OCI-LY1 (cell line): Measurements from ENCODE around the gene PRCD.

ENCODE experiments used
- H2AFZ ChIP-seq: fragments of 200-600 bp; sonication (generic), shearing (Covaris generic); 2 replicates; pipeline ENCODE4 v1.6.0; 2014; ENCODE audit warnings: antibody characterized with exemption, mild to moderate bottlenecking, low read length
- H3F3A ChIP-seq: fragments of 200-600 bp; sonication (generic), shearing (Covaris generic); 2 replicates; pipeline ENCODE4 v1.6.0; 2014; ENCODE audit warnings: mild to moderate bottlenecking, antibody characterized with exemption, low read length, moderate library complexity; ENCODE audit not compliant: insufficient read depth
- H3K27ac ChIP-seq: fragments of 200-600 bp; sonication (generic); 2 replicates; pipeline ENCODE4 v1.5.1; 2014; ENCODE audit warnings: low read length, mixed run types, mild to moderate bottlenecking, low read depth; ENCODE audit not compliant: poor library complexity, severe bottlenecking
- H3K27me3 ChIP-seq: fragments of 200-600 bp; sonication (generic); 2 replicates; pipeline ENCODE4 v1.6.0; 2014; ENCODE audit warnings: antibody characterized with exemption, mild to moderate bottlenecking, low read length, moderate library complexity; ENCODE audit not compliant: insufficient read depth
- H3K36me3 ChIP-seq: fragments of 200-600 bp; sonication (generic); 2 replicates; pipeline ENCODE4 v1.6.1; 2014; ENCODE audit warnings: mild to moderate bottlenecking, antibody characterized with exemption, low read length, moderate library complexity, mixed read lengths; ENCODE audit not compliant: insufficient read depth
- H3K4me1 ChIP-seq: fragments of 200-600 bp; sonication (generic); 2 replicates; pipeline ENCODE4 v1.5.1; 2014; ENCODE audit warnings: mild to moderate bottlenecking, low read length, moderate library complexity; ENCODE audit not compliant: insufficient read depth, severe bottlenecking
- H3K4me2 ChIP-seq: fragments of 200-600 bp; sonication (generic), shearing (Covaris generic); 2 replicates; pipeline ENCODE4 v1.6.1; 2014; ENCODE audit warnings: low read length
- H3K4me3 ChIP-seq: fragments of 200-600 bp; sonication (generic); 2 replicates; pipeline ENCODE4 v1.5.1; 2014; ENCODE audit warnings: low read length, low read depth, mild to moderate bottlenecking, mixed read lengths; ENCODE audit not compliant: poor library complexity, severe bottlenecking
- H3K79me2 ChIP-seq: fragments of 200-600 bp; shearing (Covaris generic); 2 replicates; pipeline ENCODE4 v1.6.1; 2016; ENCODE audit warnings: mixed run types, low read length, mixed read lengths; ENCODE audit not compliant: insufficient read depth
- H3K9ac ChIP-seq: fragments of 200-600 bp; sonication (generic), shearing (Covaris generic); 2 replicates; pipeline ENCODE4 v1.6.1; 2014; ENCODE audit warnings: mild to moderate bottlenecking, low read length, mixed read lengths
- H3K9me2 ChIP-seq: fragments of 200-600 bp; sonication (generic), shearing (Covaris generic); 2 replicates; pipeline ENCODE4 v1.6.1; 2014; ENCODE audit warnings: low read depth, mild to moderate bottlenecking, low read length, mixed read lengths
- H3K9me3 ChIP-seq: fragments of 200-600 bp; shearing (Covaris generic); 2 replicates; pipeline ENCODE4 v1.6.1; 2014; ENCODE audit warnings: low read length, mixed read lengths
- H4K20me1 ChIP-seq: fragments of 200-600 bp; sonication (generic), shearing (Covaris generic); 2 replicates; pipeline ENCODE4 v1.6.0; 2016; ENCODE audit warnings: mild to moderate bottlenecking, low read length; ENCODE audit not compliant: insufficient read depth
- CTCF ChIP-seq: fragments of 200-600 bp; sonication (generic), shearing (Covaris generic); IDR thresholded peaks from 2 replicates; pipeline ENCODE4 v1.5.1; 2017; ENCODE audit warnings: mild to moderate bottlenecking, antibody characterized with exemption, low read length, moderate library complexity, mixed read lengths
- EZH2 ChIP-seq: fragments of 200-600 bp; sonication (generic), shearing (Covaris generic); IDR thresholded peaks from 2 replicates; pipeline ENCODE4 v1.8.0; 2017; ENCODE audit warnings: borderline replicate concordance, mixed run types, mild to moderate bottlenecking, antibody characterized with exemption, low read length, moderate library complexity, mixed read lengths

Gene PRCD

GRCh38 chr17:76501827-76502307 lies 38.0 kb upstream of the PRCD start:
- H3K27ac ChIP-seq = peak overlapping the region; percentile 38
- H3K36me3 ChIP-seq = no peaks in the 10 kb centered on the region
- no peak for TF ChIP-seq CTCF
- TF ChIP-seq EZH2 = no peak
- H3K9me2 ChIP-seq = no peaks in the 10 kb centered on the region
- H2AFZ ChIP-seq = no peak overlapping the region
- H3K9me3 ChIP-seq = no peaks in the 10 kb centered on the region
- H3K79me2 ChIP-seq = no peaks in the 10 kb centered on the region
- peak overlapping the region; percentile 44; the same call in 1 of the 2 replicates for H3K9ac ChIP-seq
- peak overlapping the region; percentile 81 for H3K4me2 ChIP-seq
- no peaks in the 10 kb centered on the region for H3F3A ChIP-seq
- no peaks in the 10 kb centered on the region for H3K27me3 ChIP-seq
- no peaks in the 10 kb centered on the region for H4K20me1 ChIP-seq
- peak overlapping the region; percentile 85 for H3K4me3 ChIP-seq
- peaks cover 48% of the 10 kb centered on the region for H3K4me1 ChIP-seq

GRCh38 chr17:76502341-76503211 lies 37.3 kb upstream of the PRCD start:
- Histone ChIP-seq H3K9me3 (no peaks in the 10 kb centered on the region), H3K4me3 (no peak overlapping the region), H3F3A (no peaks in the 10 kb centered on the region), H3K4me1 (peaks cover 48% of the 10 kb centered on the region), H3K4me2 (no peak overlapping the region), H3K27ac (peak overlapping the region; percentile 38), H3K36me3 (no peaks in the 10 kb centered on the region), H4K20me1 (no peaks in the 10 kb centered on the region), H2AFZ (no peak overlapping the region), H3K27me3 (no peaks in the 10 kb centered on the region), H3K79me2 (no peaks in the 10 kb centered on the region), H3K9me2 (no peaks in the 10 kb centered on the region), H3K9ac (peak overlapping the region; percentile 31; the same call in 1 of the 2 replicates)
- TF ChIP-seq CTCF (no peak), EZH2 (no peak)

GRCh38 chr17:76504117-76504516 lies 35.7 kb upstream of the PRCD start:
- no peaks in the 10 kb centered on the region for H3K36me3 ChIP-seq
- H3K9me3 ChIP-seq = no peaks in the 10 kb centered on the region
- H3F3A ChIP-seq = no peaks in the 10 kb centered on the region
- H4K20me1 ChIP-seq = no peaks in the 10 kb centered on the region
- H3K9me2 ChIP-seq = no peaks in the 10 kb centered on the region
- TF ChIP-seq EZH2 = no peak
- no peak for TF ChIP-seq CTCF
- no peak overlapping the region for H2AFZ ChIP-seq
- H3K4me1 ChIP-seq = peaks cover 40% of the 10 kb centered on the region
- H3K9ac ChIP-seq = no peak overlapping the region
- no peak overlapping the region for H3K4me2 ChIP-seq
- no peak overlapping the region for H3K27ac ChIP-seq
- no peaks in the 10 kb centered on the region for H3K79me2 ChIP-seq
- no peak overlapping the region for H3K4me3 ChIP-seq
- H3K27me3 ChIP-seq = no peaks in the 10 kb centered on the region
